ENCODE results near the gene FHL5. TPM values are rescaled to one million over a fixed set of nuclear protein-coding genes. Genes with fewer than 3 reads are reported as not detected.

FHL5 gene
- total RNA-seq, 1 experiment from 2014 or later: not detected

- H3K79me1 ChIP-seq (ENCODE audit: insufficient read depth, low read depth, low read length, poor library complexity, severe bottlenecking): no peaks in the 10 kb centered on the region
- H3K27me3 Mint-ChIP-seq (ENCODE audit: low read depth): no peaks in the 10 kb centered on the region
- no peak overlapping the region for H3K4me3 Mint-ChIP-seq
- H3T11ph ChIP-seq (ENCODE audit: low read length): no peak overlapping the region
- H2BK20ac ChIP-seq (ENCODE audit: low read depth, low read length, poor library complexity, severe bottlenecking): no peak overlapping the region
- DNase-seq: no peak
- H2AK5ac ChIP-seq (ENCODE audit: insufficient read length, low read length): no peak overlapping the region
- H4K91ac ChIP-seq (ENCODE audit: insufficient read length, low read depth, low read length): no peak overlapping the region
- no peaks in the 10 kb centered on the region for H3K9me3 Mint-ChIP-seq
- no peaks in the 10 kb centered on the region for H3K79me2 ChIP-seq (ENCODE audit: insufficient read depth, low read length)
- H3K14ac ChIP-seq (ENCODE audit: insufficient read depth, low read length): no peak overlapping the region
- H3K23me2 ChIP-seq (ENCODE audit: insufficient read length, low read depth, low read length, poor library complexity, severe bottlenecking): no peaks in the 10 kb centered on the region
- no peaks in the 10 kb centered on the region for H3K9me3 ChIP-seq (ENCODE audit: control insufficient read depth, low read depth, low read length)
- no peak overlapping the region for H4K8ac ChIP-seq (replicated peaks; ENCODE audit: insufficient read length, low read depth, low read length)
- H3K27ac Mint-ChIP-seq: peak overlapping the region in 1 of 3 experiments; percentile 50; a peak in 1 of 7 replicates
- no peaks in the 10 kb centered on the region for H3K4me1 ChIP-seq (ENCODE audit: insufficient read depth, low read length)
- H3K18ac ChIP-seq (ENCODE audit: insufficient read length, low read depth, low read length): no peak overlapping the region
- no peak overlapping the region for H3K9ac ChIP-seq (ENCODE audit: extremely low read depth, insufficient read length, low read length)
- H4K20me1 ChIP-seq (ENCODE audit: control insufficient read depth, insufficient read depth, insufficient read length): no peaks in the 10 kb centered on the region
- H3K27ac ChIP-seq (ENCODE audit: insufficient read length, low read depth, low read length): no peak overlapping the region
- H3K27me3 ChIP-seq (ENCODE audit: insufficient read depth, low read length): no peaks in the 10 kb centered on the region
- WGBS (ENCODE audit: extremely low coverage, insufficient read length, low lambda C conversion rate): no CpG with 5 or more reads among the region's 1 CpG
- H2BK5ac ChIP-seq (ENCODE audit: insufficient read length, low read length): no peak overlapping the region
- no peak overlapping the region for H3K4me2 ChIP-seq (ENCODE audit: insufficient read depth, insufficient read length, low read length)
- no peak overlapping the region for H3K4ac ChIP-seq (ENCODE audit: low read depth, low read length)
- no peak overlapping the region for H2BK120ac ChIP-seq (ENCODE audit: low read depth, low read length, poor library complexity, severe bottlenecking)
- H3K23ac ChIP-seq (ENCODE audit: insufficient read length, low read depth, low read length): no peak overlapping the region
- no peak overlapping the region for H2AFZ ChIP-seq (ENCODE audit: low read length)
- H3K56ac ChIP-seq (ENCODE audit: insufficient read length, low read depth, low read length): no peak overlapping the region
- no peak overlapping the region for H4K5ac ChIP-seq (ENCODE audit: insufficient read length, low read depth, low read length)
- no peak overlapping the region for H2BK15ac ChIP-seq (ENCODE audit: low read depth, low read length)
- no peak overlapping the region for H2BK12ac ChIP-seq (ENCODE audit: insufficient read length, low read depth, low read length)
- no peaks in the 10 kb centered on the region for H3K36me3 Mint-ChIP-seq (ENCODE audit: insufficient read depth in 1 of 3, low read depth in 3 of 3)
- no peak for TF ChIP-seq CTCF (conservative IDR thresholded peaks at IDR 0.05)
- H3K4me1 Mint-ChIP-seq: peaks cover 9 to 10% of the 10 kb centered on the region in 2 experiments
These were observed 48.5 kb downstream of the FHL5 start for GRCh38 chr6:96611342-96611991.

Measured in H9 (cell line).